DMS53 treated with DMSO at 0.1 percent for 48 hours (cell line): Measurements from ENCODE around the gene DCTN5.

ENCODE experiments used
- DNase-seq: peaks from one replicate; lab custom pipeline; 2025; ENCODE audit not compliant: unreplicated experiment; lab: John Stamatoyannopoulos, UW

Gene DCTN5

DNA sequence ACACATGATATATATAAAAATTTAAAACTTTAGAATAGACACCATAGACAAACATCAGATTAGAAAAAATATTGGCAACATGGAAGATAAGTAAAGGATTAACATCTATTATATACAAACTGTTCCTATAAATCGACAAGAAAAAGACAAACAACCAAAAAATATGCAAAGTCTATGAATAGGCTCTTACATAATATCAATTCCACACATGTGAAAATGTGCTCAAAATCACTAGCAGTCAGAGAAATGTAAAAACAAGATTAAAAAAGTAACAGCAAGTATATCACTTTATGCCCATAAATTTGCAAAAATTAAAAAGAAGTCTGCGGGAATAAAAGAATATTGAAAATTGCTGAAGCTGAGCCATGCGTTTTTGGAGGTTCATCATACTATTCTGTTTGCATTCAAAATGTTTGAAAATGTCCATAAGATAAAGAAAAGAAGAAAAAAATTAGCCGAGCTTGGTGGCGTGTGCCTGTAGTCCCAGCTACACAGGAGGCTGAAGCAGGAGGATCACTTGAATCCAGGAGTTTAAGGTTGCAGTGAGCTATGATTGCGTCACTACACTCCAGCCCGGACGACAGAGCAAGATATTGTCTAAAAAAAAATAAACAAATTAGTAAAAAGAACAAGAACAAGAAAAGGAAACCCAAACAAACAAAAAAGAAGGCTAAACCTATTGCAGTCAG, 83.0 kb downstream of the DCTN5 start:
- no peak for DNase-seq

DNA sequence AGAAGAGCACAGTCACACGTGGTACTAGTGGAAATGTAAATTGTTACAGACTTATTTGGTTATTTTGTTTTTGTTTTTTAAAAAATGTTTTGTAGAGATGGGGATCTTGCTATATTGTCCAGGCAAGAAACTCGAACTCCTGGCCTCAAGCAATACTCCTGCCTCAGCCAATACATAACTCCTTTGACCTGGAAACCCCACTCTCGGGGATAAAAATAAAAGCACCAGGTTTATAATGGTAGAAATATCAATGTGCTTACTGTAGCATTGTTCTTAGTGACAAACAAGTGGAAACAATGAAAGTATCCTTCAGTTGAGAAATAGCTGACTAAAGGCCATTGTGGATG, 83.5 kb downstream of the DCTN5 start:
- no peak for DNase-seq

- DNase-seq = no peak
Observed at GRCh38 chr16:23726710-23727109, 85.4 kb downstream of the DCTN5 start.
